Cardiac muscle cell (in vitro differentiated cells and primary cell): ENCODE measurements around the gene GAD2. TPM values are rescaled to one million over a fixed set of nuclear protein-coding genes. Genes with fewer than 3 reads are reported as not detected.

Experiments
- DNase-seq, 2 donors: peaks; one replicate each; pipeline versions ENCODE4 v3.0.0 to v3.0.0-alpha.2; 2010 to 2017; ENCODE audit warnings: low read depth in 1 of 2, low spot score in 1 of 2
- H3K27ac ChIP-seq: fragments of 200-600 bp; sonication (generic); 2 replicates; pipeline ENCODE4 v1.5.1; 2016
- H3K27me3 ChIP-seq: fragments of 200-600 bp; sonication (generic); 2 replicates; pipeline ENCODE4 v1.6.0; 2016; ENCODE audit warnings: control low read depth
- H3K36me3 ChIP-seq: fragments of 200-600 bp; sonication (generic); 2 replicates; pipeline ENCODE4 v1.5.1; 2016; ENCODE audit warnings: control low read depth
- H3K4me1 ChIP-seq: fragments of 200-600 bp; sonication (generic); 2 replicates; pipeline ENCODE4 v1.8.1; 2017; ENCODE audit warnings: low read depth, mild to moderate bottlenecking, mixed run types
- H3K4me3 ChIP-seq: fragments of 200-600 bp; sonication (generic); 2 replicates; pipeline ENCODE4 v1.5.1; 2016; ENCODE audit warnings: mild to moderate bottlenecking
- H3K9me3 ChIP-seq: fragments of 200-600 bp; sonication (generic); 2 replicates; pipeline ENCODE4 v1.5.1; 2017; ENCODE audit warnings: low read depth, mild to moderate bottlenecking, control low read depth
- CTCF ChIP-seq: IDR thresholded peaks from 2 replicates; pipeline ENCODE4 v1.5.1; 2012; ENCODE audit warnings: low read depth, mild to moderate bottlenecking, low read length
- polyA plus RNA-seq: library from polyadenylated mRNA; unstranded; fragments of >200 nt; fragmentation: Nextera tagmentation; extraction: Ambion mirVana; gene quantifications from 2 replicates; pipeline ENCODE4 v1.2.1, GENCODE V29; 2016
- total RNA-seq: library from RNA; depleted of rRNA; stranded (reverse); fragments of >200 nt; gene quantifications from 2 replicates; pipeline ENCODE4 v1.2.3, GENCODE V29; 2016

Gene GAD2
- total RNA-seq: not detected in 2 replicates
- polyA plus RNA-seq: not detected in 2 replicates

GRCh38 chr10:26216585-26217395, at the start of gene GAD2:
Gene GAD2 (plus strand): TSS chr10:26216774. CDS start chr10:26216810, 36 bp downstream.
- H3K27me3 ChIP-seq: peaks cover 100% of the 10 kb centered on the region
- H3K4me3 ChIP-seq: peak within 1 kb of the TSS; percentile 20
- no peak within 1 kb of the TSS for H3K27ac ChIP-seq
- H3K9me3 ChIP-seq: no peaks in the 10 kb centered on the region
- no peak for TF ChIP-seq CTCF
- peaks cover 19% of the 10 kb centered on the region for H3K4me1 ChIP-seq
- no peak for DNase-seq
- no peaks in the 10 kb centered on the region for H3K36me3 ChIP-seq

GRCh38 chr10:26169466-26169865, 47.1 kb upstream of the GAD2 start:
- Histone ChIP-seq H3K36me3 (no peaks in the 10 kb centered on the region), H3K27me3 (no peaks in the 10 kb centered on the region), H3K27ac (no peak overlapping the region), H3K4me1 (no peaks in the 10 kb centered on the region), H3K9me3 (no peaks in the 10 kb centered on the region), H3K4me3 (no peak overlapping the region)
- DNase-seq: no peak
- TF ChIP-seq CTCF: no peak

- Histone ChIP-seq H3K9me3 (no peaks in the 10 kb centered on the region), H3K4me3 (no peak overlapping the region), H3K27ac (no peak overlapping the region), H3K36me3 (no peaks in the 10 kb centered on the region), H3K4me1 (no peaks in the 10 kb centered on the region), H3K27me3 (no peaks in the 10 kb centered on the region)
- no peak for DNase-seq
- no peak for TF ChIP-seq CTCF
Observed at GRCh38 chr10:26172131-26172530, 44.4 kb upstream of the GAD2 start.

GRCh38 chr10:26173837-26174236, 42.7 kb upstream of the GAD2 start:
- Histone ChIP-seq H3K27ac (no peak overlapping the region), H3K27me3 (no peaks in the 10 kb centered on the region), H3K9me3 (no peaks in the 10 kb centered on the region), H3K36me3 (no peaks in the 10 kb centered on the region), H3K4me3 (no peak overlapping the region), H3K4me1 (no peaks in the 10 kb centered on the region)
- no peak for DNase-seq
- no peak for TF ChIP-seq CTCF

- TF ChIP-seq CTCF: no peak
- DNase-seq: no peak
- Histone ChIP-seq H3K4me3 (no peak overlapping the region), H3K36me3 (no peaks in the 10 kb centered on the region), H3K27ac (no peak overlapping the region), H3K27me3 (no peaks in the 10 kb centered on the region), H3K4me1 (no peaks in the 10 kb centered on the region), H3K9me3 (no peaks in the 10 kb centered on the region)
Observed at GRCh38 chr10:26177341-26177740, 39.2 kb upstream of the GAD2 start.
